Transverse colon (tissue), 4 donors: ENCODE data around the gene LMLN.

Experiments used
- CTCF ChIP-seq, 5 experiments: fragments of 200-600 bp in 3 of 5; fragments of 450-650 bp in 2 of 5; sonication (generic) in 3 of 5; IDR thresholded peaks; 1 replicate in 2 of 5; 2 replicates in 3 of 5; pipeline ENCODE4 v1.5.1; 2016 to 2017; ENCODE audit warnings: antibody characterized with exemption in 5 of 5, inconsistent platforms in 3 of 5, mild to moderate bottlenecking in 2 of 5, moderate library complexity in 1 of 5
- EP300 ChIP-seq: sonication (generic); formaldehyde crosslinking; IDR thresholded peaks from one replicate; pipeline ENCODE4 v1.6.1; 2017; ENCODE audit warnings: antibody characterized with exemption, low read depth
- POLR2A ChIP-seq: fragments of 450-650 bp; IDR thresholded peaks from one replicate; pipeline ENCODE4 v1.6.1; 2016; ENCODE audit warnings: antibody characterized with exemption, mild to moderate bottlenecking, moderate library complexity
- POLR2AphosphoS5 ChIP-seq, 3 donors: sonication (generic); formaldehyde crosslinking; IDR thresholded peaks; one replicate each; pipeline ENCODE4 v1.6.1; 2016; ENCODE audit warnings: antibody characterized with exemption in 3 of 3

GRCh38 chr3:197951392-197951990, 8.5 kb upstream of the LMLN start:
- TF ChIP-seq CTCF (IDR thresholded peaks at IDR 0.05) (no peak), POLR2AphosphoS5 (IDR thresholded peaks at IDR 0.05) (no peak), POLR2A (no peak), EP300 (no peak)
